H1 (cell line): Measurements from ENCODE around the gene TFAP2A. TPM values are rescaled to one million over a fixed set of nuclear protein-coding genes. Genes with fewer than 3 reads are reported as not detected.

ENCODE experiments used
- ASH2L ChIP-seq: fragments of 200-600, 300-600 bp; sonication (generic); IDR thresholded peaks from one replicate; pipeline ENCODE4 v1.7.1; 2017; ENCODE audit warnings: low read length
- CHD1 ChIP-seq: IDR thresholded peaks from 2 replicates; pipeline ENCODE4 v1.6.1; 2012; ENCODE audit warnings: low read depth, low read length, improper control_type of control experiment
- FOSL1 ChIP-seq: IDR thresholded peaks from 2 replicates; pipeline ENCODE4 v1.6.1; 2011; ENCODE audit warnings: mild to moderate bottlenecking, low read depth, low read length, moderate library complexity; ENCODE audit not compliant: insufficient read depth
- GABPA ChIP-seq: IDR thresholded peaks from 2 replicates; pipeline ENCODE4 v1.6.1; 2011; ENCODE audit warnings: mild to moderate bottlenecking, low read length, moderate library complexity, borderline replicate concordance; ENCODE audit not compliant: insufficient read depth
- KDM5A ChIP-seq: fragments of 200-600 bp; IDR thresholded peaks from 2 replicates; pipeline ENCODE4 v1.7.1; 2012; ENCODE audit warnings: mild to moderate bottlenecking, low read length, inconsistent platforms, mixed read lengths
- SUZ12 ChIP-seq: fragments of 200-600 bp; sonication (generic); IDR thresholded peaks from 2 replicates; pipeline ENCODE4 v1.6.1; 2012; ENCODE audit warnings: mild to moderate bottlenecking, inconsistent platforms, low read length, moderate library complexity, mixed read lengths
- polyA plus RNA-seq, 7 experiments: library from polyadenylated mRNA; depleted of rRNA in 3 of 7; stranded (reverse) in 5 of 7; unstranded in 2 of 7; fragments of >200 nt in 5 of 7; fragments of 200-250 nt in 2 of 7; gene quantifications; 1 replicate in 5 of 7; 2 replicates in 1 of 7; 4 replicates in 1 of 7; pipeline versions ENCODE4 v1.2.1 to v1.2.3, GENCODE V29; 2011 to 2013; ENCODE audit warnings: missing spikeins in 2 of 7, mixed read lengths in 2 of 7
- total RNA-seq: library from RNA; stranded (reverse); fragmentation: NEBNext Ultra II Directional; extraction: Animal tissue kit (Norgen Biotek cat#: 25700); gene quantifications from 2 replicates; pipeline ENCODE4 v1.2.1, GENCODE V29; 2021
- TF ChIP-seq, protein P1 (sequence below): fragments of 300-600 bp; sonication (generic); IDR thresholded peaks from 2 replicates; pipeline ENCODE4 v1.7.1; 2012; ENCODE audit warnings: low read length, moderate library complexity, mild to moderate bottlenecking, inconsistent platforms; ENCODE audit not compliant: insufficient replicate concordance

The TFAP2A gene
- total and polyA plus RNA-seq, 2 of the 8 experiments (the other 6 are each of a cell fraction or from before 2014, with no cell fraction given) = 0.23 TPM; not detected in 1

DNA sequence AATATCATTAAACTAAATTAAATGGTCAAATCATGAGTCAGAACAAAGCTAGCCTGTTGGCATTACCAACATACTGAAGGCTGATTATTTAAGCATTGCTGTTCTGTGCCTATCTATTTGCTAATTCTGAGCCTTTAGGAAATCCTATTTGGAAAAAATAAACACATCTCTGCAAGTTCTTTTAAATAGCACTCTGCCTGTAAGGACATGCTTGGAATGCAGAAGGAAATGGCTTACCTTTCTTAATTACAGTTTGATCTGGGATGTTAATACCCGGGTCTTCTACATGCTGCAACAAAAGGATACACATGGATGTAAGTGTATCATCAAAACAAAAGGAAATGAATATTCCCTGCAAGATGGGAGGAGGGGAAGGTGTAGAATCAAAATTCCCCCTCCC is 8.3 kb downstream of the TFAP2A start (continued):
- no peak for TF ChIP-seq GABPA
- TF ChIP-seq SUZ12 = no peak
- no peak for TF ChIP-seq FOSL1
- no peak for TF ChIP-seq KDM5A
- TF ChIP-seq, protein P1, sequence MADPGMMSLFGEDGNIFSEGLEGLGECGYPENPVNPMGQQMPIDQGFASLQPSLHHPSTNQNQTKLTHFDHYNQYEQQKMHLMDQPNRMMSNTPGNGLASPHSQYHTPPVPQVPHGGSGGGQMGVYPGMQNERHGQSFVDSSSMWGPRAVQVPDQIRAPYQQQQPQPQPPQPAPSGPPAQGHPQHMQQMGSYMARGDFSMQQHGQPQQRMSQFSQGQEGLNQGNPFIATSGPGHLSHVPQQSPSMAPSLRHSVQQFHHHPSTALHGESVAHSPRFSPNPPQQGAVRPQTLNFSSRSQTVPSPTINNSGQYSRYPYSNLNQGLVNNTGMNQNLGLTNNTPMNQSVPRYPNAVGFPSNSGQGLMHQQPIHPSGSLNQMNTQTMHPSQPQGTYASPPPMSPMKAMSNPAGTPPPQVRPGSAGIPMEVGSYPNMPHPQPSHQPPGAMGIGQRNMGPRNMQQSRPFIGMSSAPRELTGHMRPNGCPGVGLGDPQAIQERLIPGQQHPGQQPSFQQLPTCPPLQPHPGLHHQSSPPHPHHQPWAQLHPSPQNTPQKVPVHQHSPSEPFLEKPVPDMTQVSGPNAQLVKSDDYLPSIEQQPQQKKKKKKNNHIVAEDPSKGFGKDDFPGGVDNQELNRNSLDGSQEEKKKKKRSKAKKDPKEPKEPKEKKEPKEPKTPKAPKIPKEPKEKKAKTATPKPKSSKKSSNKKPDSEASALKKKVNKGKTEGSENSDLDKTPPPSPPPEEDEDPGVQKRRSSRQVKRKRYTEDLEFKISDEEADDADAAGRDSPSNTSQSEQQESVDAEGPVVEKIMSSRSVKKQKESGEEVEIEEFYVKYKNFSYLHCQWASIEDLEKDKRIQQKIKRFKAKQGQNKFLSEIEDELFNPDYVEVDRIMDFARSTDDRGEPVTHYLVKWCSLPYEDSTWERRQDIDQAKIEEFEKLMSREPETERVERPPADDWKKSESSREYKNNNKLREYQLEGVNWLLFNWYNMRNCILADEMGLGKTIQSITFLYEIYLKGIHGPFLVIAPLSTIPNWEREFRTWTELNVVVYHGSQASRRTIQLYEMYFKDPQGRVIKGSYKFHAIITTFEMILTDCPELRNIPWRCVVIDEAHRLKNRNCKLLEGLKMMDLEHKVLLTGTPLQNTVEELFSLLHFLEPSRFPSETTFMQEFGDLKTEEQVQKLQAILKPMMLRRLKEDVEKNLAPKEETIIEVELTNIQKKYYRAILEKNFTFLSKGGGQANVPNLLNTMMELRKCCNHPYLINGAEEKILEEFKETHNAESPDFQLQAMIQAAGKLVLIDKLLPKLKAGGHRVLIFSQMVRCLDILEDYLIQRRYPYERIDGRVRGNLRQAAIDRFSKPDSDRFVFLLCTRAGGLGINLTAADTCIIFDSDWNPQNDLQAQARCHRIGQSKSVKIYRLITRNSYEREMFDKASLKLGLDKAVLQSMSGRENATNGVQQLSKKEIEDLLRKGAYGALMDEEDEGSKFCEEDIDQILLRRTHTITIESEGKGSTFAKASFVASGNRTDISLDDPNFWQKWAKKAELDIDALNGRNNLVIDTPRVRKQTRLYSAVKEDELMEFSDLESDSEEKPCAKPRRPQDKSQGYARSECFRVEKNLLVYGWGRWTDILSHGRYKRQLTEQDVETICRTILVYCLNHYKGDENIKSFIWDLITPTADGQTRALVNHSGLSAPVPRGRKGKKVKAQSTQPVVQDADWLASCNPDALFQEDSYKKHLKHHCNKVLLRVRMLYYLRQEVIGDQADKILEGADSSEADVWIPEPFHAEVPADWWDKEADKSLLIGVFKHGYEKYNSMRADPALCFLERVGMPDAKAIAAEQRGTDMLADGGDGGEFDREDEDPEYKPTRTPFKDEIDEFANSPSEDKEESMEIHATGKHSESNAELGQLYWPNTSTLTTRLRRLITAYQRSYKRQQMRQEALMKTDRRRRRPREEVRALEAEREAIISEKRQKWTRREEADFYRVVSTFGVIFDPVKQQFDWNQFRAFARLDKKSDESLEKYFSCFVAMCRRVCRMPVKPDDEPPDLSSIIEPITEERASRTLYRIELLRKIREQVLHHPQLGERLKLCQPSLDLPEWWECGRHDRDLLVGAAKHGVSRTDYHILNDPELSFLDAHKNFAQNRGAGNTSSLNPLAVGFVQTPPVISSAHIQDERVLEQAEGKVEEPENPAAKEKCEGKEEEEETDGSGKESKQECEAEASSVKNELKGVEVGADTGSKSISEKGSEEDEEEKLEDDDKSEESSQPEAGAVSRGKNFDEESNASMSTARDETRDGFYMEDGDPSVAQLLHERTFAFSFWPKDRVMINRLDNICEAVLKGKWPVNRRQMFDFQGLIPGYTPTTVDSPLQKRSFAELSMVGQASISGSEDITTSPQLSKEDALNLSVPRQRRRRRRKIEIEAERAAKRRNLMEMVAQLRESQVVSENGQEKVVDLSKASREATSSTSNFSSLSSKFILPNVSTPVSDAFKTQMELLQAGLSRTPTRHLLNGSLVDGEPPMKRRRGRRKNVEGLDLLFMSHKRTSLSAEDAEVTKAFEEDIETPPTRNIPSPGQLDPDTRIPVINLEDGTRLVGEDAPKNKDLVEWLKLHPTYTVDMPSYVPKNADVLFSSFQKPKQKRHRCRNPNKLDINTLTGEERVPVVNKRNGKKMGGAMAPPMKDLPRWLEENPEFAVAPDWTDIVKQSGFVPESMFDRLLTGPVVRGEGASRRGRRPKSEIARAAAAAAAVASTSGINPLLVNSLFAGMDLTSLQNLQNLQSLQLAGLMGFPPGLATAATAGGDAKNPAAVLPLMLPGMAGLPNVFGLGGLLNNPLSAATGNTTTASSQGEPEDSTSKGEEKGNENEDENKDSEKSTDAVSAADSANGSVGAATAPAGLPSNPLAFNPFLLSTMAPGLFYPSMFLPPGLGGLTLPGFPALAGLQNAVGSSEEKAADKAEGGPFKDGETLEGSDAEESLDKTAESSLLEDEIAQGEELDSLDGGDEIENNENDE = no peak
- no peak for TF ChIP-seq CHD1
- TF ChIP-seq ASH2L = no peak
